K562 (cell line): ENCODE data around the gene WDR81. TPM values are rescaled to one million over a fixed set of nuclear protein-coding genes. Genes with fewer than 3 reads are reported as not detected.

ENCODE experiments used
- BRD4 ChIP-seq: fragments of 200-600 bp; sonication (generic); IDR thresholded peaks from 2 replicates; pipeline ENCODE4 v1.6.1; 2017; ENCODE audit warnings: inconsistent platforms
- DDX20 ChIP-seq: fragments of 450-650 bp; IDR thresholded peaks from 2 replicates; pipeline ENCODE4 v1.6.1; 2016; ENCODE audit warnings: missing genetic modification characterization, low read depth, mild to moderate bottlenecking, missing compliant biosample characterization, moderate library complexity
- DMBX1 ChIP-seq: fragments of 250-450 bp; sonication (Bioruptor Pico); IDR thresholded peaks from 2 replicates; pipeline ENCODE4 v1.8.0; 2022; ENCODE audit warnings: inconsistent platforms, mild to moderate bottlenecking, moderate library complexity, borderline replicate concordance
- ESRRB ChIP-seq: fragments of 250-450 bp; sonication (Bioruptor Pico); IDR thresholded peaks from 2 replicates; pipeline ENCODE4 v1.5.0; 2020; ENCODE audit warnings: mild to moderate bottlenecking, moderate library complexity, borderline replicate concordance
- ETV5 ChIP-seq: sonication (generic); formaldehyde crosslinking; IDR thresholded peaks from 2 replicates; pipeline ENCODE4 v1.4.0; 2020; ENCODE audit warnings: low read depth, mild to moderate bottlenecking, missing genetic modification reagents
- HNRNPUL1 ChIP-seq: fragments of 200-400 bp; formaldehyde crosslinking; IDR thresholded peaks from 2 replicates; pipeline ENCODE4 v1.6.1; 2017; ENCODE audit warnings: low read length
- MAFF ChIP-seq: IDR thresholded peaks from 2 replicates; pipeline ENCODE4 v1.6.1; 2012; ENCODE audit warnings: low read length, improper control_type of control experiment
- MAFK ChIP-seq: IDR thresholded peaks from 2 replicates; pipeline ENCODE4 v1.6.1; 2011; ENCODE audit warnings: low read length, improper control_type of control experiment
- NCOA6 ChIP-seq: fragments of 450-650 bp; IDR thresholded peaks from 2 replicates; pipeline ENCODE4 v1.6.1; 2017; ENCODE audit warnings: mild to moderate bottlenecking
- NFRKB ChIP-seq: fragments of 450-650 bp; IDR thresholded peaks from 2 replicates; pipeline ENCODE4 v1.6.1; 2016; ENCODE audit warnings: low read depth
- PURB ChIP-seq: sonication (generic); formaldehyde crosslinking; IDR thresholded peaks from 2 replicates; pipeline ENCODE4 v1.9.0; 2021; ENCODE audit warnings: low read depth, mild to moderate bottlenecking, missing genetic modification reagents
- SETDB1 ChIP-seq: IDR thresholded peaks from one replicate; pipeline ENCODE4 v1.6.1; 2012; ENCODE audit warnings: low read length, control low read depth, inconsistent platforms
- SMAD3 ChIP-seq: fragments of 450-650 bp; formaldehyde crosslinking; conservative IDR thresholded peaks from 2 replicates; pipeline ENCODE4 v1.4.0; 2020; ENCODE audit warnings: mild to moderate bottlenecking
- SNIP1 ChIP-seq: fragments of 450-650 bp; IDR thresholded peaks from 2 replicates; pipeline ENCODE4 v1.7.1; 2017; ENCODE audit warnings: low read depth, mild to moderate bottlenecking
- TAF1 ChIP-seq: IDR thresholded peaks from 2 replicates; pipeline ENCODE4 v1.6.1; 2011; ENCODE audit warnings: mild to moderate bottlenecking, low read length, moderate library complexity; ENCODE audit not compliant: insufficient read depth, control insufficient read depth, severe bottlenecking; ENCODE audit errors: extremely low read depth
- U2AF2 ChIP-seq: fragments of 200-400 bp; formaldehyde crosslinking; optimal IDR thresholded peaks from 2 replicates; pipeline ENCODE3; 2017; ENCODE audit warnings: low read depth, mild to moderate bottlenecking, low read length
- ZNF121 ChIP-seq: sonication (generic); formaldehyde crosslinking; conservative IDR thresholded peaks from 2 replicates; pipeline ENCODE4 v1.8.0; 2022; ENCODE audit warnings: missing genetic modification reagents
- ZNF174 ChIP-seq: fragments of 250-450 bp; sonication (Bioruptor Pico); IDR thresholded peaks from 2 replicates; pipeline ENCODE4 v1.4.0; 2020; ENCODE audit warnings: mild to moderate bottlenecking
- ZNF584 ChIP-seq: fragments of 200-800 bp; sonication (Bioruptor generic); IDR thresholded peaks from 2 replicates; pipeline ENCODE4 v1.6.1; 2016; ENCODE audit warnings: low read depth, mild to moderate bottlenecking, missing genetic modification characterization, missing compliant biosample characterization
- polyA plus RNA-seq, 8 experiments: library from polyadenylated mRNA; depleted of rRNA in 4 of 8; stranded (reverse) in 5 of 8; unstranded in 3 of 8; fragments of >200 nt; fragmentation: Nextera tagmentation in 2 of 8; fragmentation: Illumina TruSeq in 1 of 8; extraction: Ambion mirVana in 2 of 8; extraction: Trizol in 1 of 8; gene quantifications; 2 replicates each; pipeline versions ENCODE4 v1.2.1 to v1.2.3, GENCODE V29; 2011 to 2014; ENCODE audit warnings: inconsistent platforms in 1 of 8, missing spikeins in 1 of 8
- total RNA-seq, 7 experiments: library from RNA; depleted of rRNA in 6 of 7; stranded (reverse); fragments of >200 nt in 6 of 7; fragmentation: Illumina TruSeq in 2 of 7; extraction: Trizol in 2 of 7; gene quantifications; 2 replicates each; pipeline versions ENCODE4 v1.2.1 to v1.2.3, GENCODE V29; 2011 to 2021; ENCODE audit warnings: low replicate concordance in 1 of 7
- TF ChIP-seq, protein P1 (sequence below): fragments of 250-450 bp; sonication (Bioruptor Pico); IDR thresholded peaks from 2 replicates; pipeline ENCODE4 v1.4.0; 2020; ENCODE audit warnings: mild to moderate bottlenecking, moderate library complexity
- TF ChIP-seq, protein P2 (sequence below): fragments of 450-650 bp; IDR thresholded peaks from 2 replicates; pipeline ENCODE4 v1.6.1; 2016; ENCODE audit warnings: mild to moderate bottlenecking
- TF ChIP-seq, protein P3 (sequence below): fragments of 250-450 bp; sonication (Bioruptor Pico); IDR thresholded peaks from 2 replicates; pipeline ENCODE4 v1.8.0; 2022; ENCODE audit warnings: inconsistent platforms
- TF ChIP-seq, protein P4 (sequence below): fragments of 450-650 bp; IDR thresholded peaks from one replicate; pipeline ENCODE4 v1.6.1; 2018; ENCODE audit warnings: mild to moderate bottlenecking, moderate library complexity; ENCODE audit not compliant: partially characterized antibody

The WDR81 gene
- total and polyA plus RNA-seq, 9 of the 15 experiments (the other 6 are each of a cell fraction or from before 2014, with no cell fraction given), result 0.01 to 17.1 (median 3.3) TPM

DNA sequence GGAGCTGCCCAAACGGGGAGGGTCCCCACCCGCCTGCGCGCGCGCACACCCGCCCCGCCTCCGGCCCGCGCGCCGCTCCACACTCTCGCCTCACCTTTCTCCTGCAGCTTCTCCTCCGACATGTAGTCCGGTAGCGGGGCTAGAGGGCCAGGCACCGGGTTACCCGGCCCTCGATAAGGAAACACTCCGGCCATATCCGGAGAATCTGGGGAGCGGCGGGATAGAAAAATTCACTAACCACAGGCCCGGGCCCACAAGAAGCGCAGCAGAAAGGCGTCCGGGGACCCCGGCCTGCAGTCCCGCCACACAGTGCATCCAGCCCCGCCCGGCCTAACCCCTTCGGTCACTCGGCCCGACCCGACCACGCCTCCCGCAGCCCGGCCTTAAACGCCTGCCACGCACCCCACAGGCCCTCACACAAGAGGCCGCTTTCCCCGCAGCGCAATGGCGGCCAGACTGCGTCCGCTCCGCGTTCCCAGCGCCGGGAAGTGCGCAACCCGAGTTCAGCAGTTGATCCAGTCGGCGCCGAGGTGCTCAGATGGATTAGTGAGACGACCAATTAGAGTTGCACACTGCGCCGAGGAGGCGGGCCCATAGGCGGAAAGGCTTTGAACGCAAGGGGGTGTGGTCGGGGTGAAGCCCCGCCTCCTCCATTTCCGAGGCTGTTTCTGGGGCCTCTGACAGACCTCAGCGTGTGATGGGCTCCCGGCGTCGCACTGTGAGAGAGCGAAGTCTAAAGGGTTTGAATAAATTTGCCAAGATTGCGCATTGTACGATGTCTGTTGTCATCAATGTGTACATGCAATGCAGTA lies 39.9 kb upstream of the WDR81 start, which contains the start of gene PRPF8 (continued):
- TF ChIP-seq ETV5 (CRISPR knock-in tag), result no peak
- TF ChIP-seq TAF1, result peak; percentile 45
- TF ChIP-seq U2AF2, result no peak
- TF ChIP-seq, protein P1, sequence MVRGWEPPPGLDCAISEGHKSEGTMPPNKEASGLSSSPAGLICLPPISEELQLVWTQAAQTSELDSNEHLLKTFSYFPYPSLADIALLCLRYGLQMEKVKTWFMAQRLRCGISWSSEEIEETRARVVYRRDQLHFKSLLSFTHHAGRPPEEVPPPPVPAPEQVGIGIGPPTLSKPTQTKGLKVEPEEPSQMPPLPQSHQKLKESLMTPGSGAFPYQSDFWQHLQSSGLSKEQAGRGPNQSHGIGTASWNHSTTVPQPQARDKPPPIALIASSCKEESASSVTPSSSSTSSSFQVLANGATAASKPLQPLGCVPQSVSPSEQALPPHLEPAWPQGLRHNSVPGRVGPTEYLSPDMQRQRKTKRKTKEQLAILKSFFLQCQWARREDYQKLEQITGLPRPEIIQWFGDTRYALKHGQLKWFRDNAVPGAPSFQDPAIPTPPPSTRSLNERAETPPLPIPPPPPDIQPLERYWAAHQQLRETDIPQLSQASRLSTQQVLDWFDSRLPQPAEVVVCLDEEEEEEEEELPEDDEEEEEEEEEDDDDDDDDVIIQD, result no peak
- TF ChIP-seq ZNF174, result no peak
- no peak for TF ChIP-seq HNRNPUL1
- TF ChIP-seq SMAD3 (CRISPR knock-in tag), result no peak
- TF ChIP-seq NCOA6, result no peak
- TF ChIP-seq BRD4, result 0 out of 2 replicates have a peak, but pooled peaks have one; percentile 29
- peak; percentile 80; the same call in 1 of the 2 replicates for TF ChIP-seq NFRKB
- TF ChIP-seq MAFF, result no peak
- TF ChIP-seq SNIP1, result no peak
- no peak for TF ChIP-seq PURB (CRISPR knock-in tag)
- no peak for TF ChIP-seq SETDB1
- TF ChIP-seq, protein P2, sequence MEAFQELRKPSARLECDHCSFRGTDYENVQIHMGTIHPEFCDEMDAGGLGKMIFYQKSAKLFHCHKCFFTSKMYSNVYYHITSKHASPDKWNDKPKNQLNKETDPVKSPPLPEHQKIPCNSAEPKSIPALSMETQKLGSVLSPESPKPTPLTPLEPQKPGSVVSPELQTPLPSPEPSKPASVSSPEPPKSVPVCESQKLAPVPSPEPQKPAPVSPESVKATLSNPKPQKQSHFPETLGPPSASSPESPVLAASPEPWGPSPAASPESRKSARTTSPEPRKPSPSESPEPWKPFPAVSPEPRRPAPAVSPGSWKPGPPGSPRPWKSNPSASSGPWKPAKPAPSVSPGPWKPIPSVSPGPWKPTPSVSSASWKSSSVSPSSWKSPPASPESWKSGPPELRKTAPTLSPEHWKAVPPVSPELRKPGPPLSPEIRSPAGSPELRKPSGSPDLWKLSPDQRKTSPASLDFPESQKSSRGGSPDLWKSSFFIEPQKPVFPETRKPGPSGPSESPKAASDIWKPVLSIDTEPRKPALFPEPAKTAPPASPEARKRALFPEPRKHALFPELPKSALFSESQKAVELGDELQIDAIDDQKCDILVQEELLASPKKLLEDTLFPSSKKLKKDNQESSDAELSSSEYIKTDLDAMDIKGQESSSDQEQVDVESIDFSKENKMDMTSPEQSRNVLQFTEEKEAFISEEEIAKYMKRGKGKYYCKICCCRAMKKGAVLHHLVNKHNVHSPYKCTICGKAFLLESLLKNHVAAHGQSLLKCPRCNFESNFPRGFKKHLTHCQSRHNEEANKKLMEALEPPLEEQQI, result no peak
- TF ChIP-seq, protein P3, sequence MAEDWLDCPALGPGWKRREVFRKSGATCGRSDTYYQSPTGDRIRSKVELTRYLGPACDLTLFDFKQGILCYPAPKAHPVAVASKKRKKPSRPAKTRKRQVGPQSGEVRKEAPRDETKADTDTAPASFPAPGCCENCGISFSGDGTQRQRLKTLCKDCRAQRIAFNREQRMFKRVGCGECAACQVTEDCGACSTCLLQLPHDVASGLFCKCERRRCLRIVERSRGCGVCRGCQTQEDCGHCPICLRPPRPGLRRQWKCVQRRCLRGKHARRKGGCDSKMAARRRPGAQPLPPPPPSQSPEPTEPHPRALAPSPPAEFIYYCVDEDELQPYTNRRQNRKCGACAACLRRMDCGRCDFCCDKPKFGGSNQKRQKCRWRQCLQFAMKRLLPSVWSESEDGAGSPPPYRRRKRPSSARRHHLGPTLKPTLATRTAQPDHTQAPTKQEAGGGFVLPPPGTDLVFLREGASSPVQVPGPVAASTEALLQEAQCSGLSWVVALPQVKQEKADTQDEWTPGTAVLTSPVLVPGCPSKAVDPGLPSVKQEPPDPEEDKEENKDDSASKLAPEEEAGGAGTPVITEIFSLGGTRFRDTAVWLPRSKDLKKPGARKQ (CRISPR knock-in tag), result no peak
- TF ChIP-seq ZNF584 (CRISPR knock-in tag), result no peak
- TF ChIP-seq ESRRB (CRISPR knock-in tag), result no peak
- no peak for TF ChIP-seq DMBX1 (CRISPR knock-in tag)
- TF ChIP-seq ZNF121 (CRISPR knock-in tag), result no peak
- no peak for TF ChIP-seq MAFK
- TF ChIP-seq DDX20 (tag), result no peak
- TF ChIP-seq, protein P4, sequence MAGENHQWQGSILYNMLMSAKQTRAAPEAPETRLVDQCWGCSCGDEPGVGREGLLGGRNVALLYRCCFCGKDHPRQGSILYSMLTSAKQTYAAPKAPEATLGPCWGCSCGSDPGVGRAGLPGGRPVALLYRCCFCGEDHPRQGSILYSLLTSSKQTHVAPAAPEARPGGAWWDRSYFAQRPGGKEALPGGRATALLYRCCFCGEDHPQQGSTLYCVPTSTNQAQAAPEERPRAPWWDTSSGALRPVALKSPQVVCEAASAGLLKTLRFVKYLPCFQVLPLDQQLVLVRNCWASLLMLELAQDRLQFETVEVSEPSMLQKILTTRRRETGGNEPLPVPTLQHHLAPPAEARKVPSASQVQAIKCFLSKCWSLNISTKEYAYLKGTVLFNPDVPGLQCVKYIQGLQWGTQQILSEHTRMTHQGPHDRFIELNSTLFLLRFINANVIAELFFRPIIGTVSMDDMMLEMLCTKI, result no peak
